Measurements from ENCODE around the gene AFMID.
A peak's percentile ranks its signal among the peaks of the same experiment; 100 is the strongest.

Gene AFMID

DNA sequence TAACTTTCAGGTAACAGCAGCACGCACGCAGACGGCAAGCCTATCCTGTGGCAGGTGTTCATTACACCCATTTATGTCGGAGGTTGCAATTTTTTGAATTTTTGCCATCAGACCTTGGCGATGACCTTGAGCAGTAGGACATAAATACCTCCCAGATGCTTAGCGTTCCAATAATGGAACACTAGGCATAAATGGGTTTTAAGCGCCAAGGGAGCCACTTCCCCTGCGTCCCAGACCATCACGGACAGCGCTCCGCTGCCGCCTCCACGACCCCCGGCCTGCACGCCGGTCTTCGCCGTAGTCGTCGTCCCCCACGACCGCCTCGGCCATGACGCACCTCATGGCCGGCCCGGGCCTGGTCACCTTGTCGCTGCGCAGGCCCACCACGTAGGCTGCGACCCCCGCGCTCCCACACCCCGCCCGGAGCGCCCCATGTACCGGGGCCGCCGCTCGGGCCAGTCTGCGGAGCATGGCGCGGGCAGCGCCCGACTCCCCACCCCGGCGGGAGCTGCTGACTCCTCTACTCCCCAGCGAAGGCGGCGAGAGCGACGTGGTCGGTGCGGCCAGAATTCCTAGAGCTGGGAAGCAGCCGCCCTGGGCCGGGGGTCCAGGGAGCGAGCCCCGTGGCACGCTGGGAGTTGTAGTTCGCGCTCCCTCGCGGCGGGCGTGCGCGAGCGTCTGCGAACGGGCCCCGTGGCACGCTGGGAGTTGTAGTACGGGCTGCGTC, 66.9 kb downstream of the AFMID start:
- peak; percentile 67 for DNase-seq (ENCODE audit: low read depth, low spot score)

GRCh38 chr17:78255029-78255656, 68.0 kb downstream of the AFMID start:
- DNase-seq (ENCODE audit: low read depth, low spot score): no peak

DNA sequence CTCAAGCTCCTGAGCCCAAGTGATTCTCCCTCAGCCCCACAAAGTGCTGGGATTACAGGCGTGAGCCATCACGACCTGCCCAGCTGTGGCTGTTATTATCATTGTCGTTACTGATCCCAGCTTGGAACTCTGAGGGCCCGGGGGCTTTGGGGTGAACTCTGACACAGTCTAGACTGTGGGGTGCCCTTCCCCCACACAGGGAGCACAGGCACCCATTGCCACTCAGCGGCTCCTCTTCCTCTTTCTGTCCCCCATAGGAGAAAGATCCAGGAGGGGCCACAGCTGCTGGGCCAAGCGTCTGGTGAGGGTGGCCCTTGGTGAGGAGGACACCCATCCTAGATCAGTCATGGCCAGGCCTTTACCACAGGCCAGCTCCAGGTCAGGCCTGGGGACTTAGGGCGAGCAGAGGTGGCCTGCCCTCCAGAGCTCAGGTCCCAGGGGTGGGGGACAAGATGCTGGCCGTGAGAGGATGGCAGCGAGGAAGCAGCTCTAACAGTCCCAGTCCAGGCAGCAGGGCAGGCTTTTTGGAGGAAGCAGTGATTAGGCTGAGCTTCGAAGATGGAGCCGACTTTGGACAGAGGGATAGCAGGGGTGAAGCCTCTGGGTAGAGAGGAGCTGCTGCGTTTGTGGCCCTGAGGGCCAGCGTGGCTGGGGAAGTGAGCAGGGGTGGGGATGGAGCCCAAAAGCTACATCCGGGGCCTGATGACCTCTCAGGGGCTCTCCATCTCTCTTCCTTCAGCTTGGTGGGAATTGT, 69.0 kb downstream of the AFMID start:
- DNase-seq (ENCODE audit: low read depth, low spot score): no peak

DNA sequence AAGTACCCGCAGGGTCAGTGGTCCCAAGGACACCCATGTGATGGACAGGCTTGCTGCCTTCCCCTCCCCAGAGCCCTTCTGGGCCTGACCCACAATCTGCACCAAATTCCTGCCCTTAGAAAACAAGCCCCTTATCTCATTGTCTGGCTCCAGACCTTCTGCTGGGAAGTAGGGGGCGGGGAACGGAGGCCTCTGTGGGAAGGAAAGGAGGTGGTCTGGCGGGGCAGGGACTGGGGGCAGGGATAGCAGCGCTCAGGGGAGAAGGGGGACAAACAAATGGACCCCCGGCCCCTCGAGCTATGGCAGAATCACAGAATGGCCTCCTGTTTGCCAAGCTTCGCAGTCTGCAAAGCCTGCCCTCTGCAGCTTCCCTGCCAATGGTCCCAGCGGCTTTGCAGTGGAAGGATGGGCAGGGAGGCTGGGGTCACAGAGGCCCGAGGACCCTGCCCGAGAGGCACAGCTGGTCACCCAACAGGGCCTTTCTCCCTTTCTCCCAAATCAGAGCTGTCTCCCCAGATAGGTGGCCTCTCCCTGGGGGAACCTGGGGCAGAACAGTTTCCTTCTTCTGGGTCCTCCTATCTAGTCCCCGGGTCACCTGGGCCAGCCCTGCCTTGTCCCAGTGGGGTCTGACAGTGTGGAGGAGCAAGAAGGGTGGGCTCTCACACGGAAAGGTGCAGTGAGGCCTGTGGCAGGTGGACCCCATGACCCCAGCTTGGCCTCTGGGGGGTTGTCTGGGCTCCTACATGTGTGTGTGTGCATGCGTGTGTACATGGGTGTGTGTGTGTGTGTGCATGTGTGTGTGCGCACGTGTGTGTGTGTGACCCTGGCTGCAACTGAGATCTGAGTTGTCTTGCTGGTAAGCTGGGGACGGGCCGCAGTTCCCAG, 69.8 kb downstream of the AFMID start:
- DNase-seq (ENCODE audit: low read depth, low spot score): no peak

All from activated naive CD8-positive, alpha-beta T cell treated with anti-CD3 and anti-CD28 coated beads, Interleukin-2, amount 50 U/mL, for 16 hours (primary cell).